Effector CD8-positive, alpha-beta T cell (primary cell): Measurements from ENCODE around the gene NEB.

Source experiments
- DNase-seq: peaks from one replicate; lab custom pipeline; 2025; lab: John Stamatoyannopoulos, UW

NEB gene

DNA sequence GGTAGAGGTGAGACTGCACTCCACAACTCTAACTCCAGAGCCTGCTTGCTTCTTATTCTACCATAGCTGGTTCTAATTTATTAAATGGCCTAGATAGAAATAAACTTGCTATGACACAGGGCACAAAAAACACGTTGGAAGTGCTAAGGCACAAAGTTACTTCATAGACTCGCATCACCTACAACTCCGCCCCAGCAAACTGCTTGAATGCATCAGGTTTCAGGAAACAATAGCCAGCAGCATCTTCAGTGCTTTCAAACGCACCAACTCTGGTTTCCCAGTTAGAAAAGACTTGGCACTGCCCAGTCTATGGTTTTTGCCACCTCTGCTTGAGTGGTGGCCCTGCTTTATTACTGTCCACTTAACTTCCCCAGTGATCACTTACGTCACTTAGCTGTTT lies 182.0 kb downstream of the NEB start:
- no peak for DNase-seq

DNA sequence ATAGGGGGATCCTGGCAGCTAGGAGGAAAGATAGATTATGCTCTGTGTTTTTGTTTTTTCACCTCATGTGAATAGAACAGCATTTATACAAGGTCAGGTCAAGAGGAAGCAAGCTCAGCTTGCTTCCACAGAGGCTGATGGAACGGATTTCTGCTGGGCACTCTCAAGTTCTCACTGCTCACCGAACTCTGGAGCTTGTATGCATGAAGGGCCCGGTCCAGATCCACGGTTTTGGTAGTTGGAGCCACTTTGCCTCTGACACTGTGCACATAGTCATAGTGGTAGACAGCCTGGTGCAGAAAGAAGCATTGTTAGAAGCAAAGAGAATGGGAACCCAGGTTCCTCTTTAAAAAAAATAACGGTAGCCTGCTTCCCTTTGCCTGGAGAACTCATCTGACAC lies 182.7 kb downstream of the NEB start:
- DNase-seq: no peak

DNA sequence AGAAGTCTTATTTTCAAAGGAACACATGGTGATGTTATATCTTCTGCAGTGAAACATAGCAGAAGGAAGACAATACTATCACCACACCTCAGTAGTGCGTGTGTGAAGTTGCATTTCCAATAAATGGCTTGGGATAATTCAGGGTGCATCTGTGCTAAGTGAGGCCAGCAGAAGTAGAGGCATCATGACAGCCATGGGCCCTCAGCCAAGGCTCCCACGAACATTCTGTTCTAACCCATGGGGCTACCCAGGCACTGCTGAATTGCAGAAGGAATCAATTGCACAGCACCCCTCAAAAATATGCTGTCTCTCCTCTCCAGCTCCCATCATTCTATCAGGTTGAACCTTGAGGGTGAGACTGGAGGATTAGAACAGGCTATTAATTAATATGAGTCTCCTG lies 185.1 kb downstream of the NEB start:
- DNase-seq: no peak

DNA sequence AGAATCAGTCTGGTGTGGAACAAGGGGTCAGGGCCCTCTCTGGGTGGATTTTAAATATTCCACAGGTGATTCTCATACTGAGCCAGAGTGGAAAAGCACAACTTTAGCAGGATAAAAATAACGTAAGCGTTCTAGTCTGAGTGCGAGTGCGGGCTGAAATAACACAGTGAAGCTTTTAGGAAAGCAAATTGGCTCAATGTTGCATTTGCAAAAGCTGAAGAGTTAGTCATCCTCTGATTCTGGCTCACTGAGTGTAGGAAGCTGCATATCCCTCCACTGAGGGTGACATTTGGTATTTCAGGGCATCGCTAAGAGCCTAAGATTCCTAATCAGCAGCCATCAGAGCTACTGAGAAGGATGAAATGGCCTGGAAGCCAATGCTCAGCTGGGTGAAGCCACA lies 189.8 kb downstream of the NEB start:
- DNase-seq: no peak

DNA sequence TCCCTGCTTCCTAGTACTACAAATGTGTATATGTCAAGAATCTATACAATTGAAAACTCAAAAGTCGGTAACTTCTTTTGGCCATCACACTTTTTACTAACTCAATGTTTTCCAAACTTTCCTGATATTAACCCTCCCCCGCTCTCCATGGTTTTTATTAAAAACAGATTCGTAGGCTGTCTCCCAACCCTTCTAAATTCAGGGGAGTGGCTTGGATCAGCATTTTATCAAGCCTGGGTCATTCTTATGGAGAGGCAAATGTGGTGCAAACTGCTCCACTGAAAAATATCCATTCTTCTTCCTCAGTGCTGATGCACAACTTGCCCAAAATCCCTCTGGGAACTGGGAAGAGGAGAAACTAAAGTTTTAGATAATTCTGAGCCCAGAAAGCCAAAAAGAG lies 190.4 kb downstream of the NEB start:
- DNase-seq: no peak

DNA sequence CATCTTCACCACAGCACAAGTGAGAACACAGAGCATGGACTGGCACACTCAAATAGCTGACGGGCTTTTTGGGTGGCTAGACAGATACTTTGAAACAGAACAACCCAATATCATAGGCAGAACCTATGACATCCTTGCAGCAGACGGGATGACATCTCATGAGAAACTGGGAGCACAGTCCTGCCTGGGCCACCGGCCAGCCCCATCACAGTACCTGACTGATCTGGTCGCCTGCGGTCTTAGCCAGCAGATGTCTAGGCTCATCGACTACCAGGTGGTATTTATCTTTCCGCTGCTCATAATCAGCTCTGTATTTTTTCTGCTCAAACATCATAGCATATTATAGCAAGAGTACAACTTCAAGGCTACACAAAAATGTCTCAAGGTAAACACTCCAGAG lies 200.3 kb downstream of the NEB start:
- no peak for DNase-seq

DNA sequence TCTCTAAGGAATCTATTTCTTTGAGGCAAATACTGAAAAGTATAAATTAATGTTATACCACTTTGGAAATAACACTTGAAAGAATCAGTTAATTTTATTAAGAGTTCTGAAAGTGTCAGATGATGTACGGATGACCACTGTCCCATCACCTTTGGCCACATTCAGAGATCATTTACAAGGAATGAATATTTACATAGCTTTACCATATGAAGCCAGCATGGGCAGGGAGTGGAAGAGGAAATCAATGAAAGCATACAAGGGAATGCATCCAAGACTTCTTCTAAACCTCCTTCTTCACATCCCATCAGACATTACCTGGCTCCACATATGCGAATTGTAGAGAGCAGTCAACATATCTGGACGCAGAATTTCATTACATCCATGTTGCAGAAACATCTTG lies 201.1 kb downstream of the NEB start:
- no peak for DNase-seq

DNA sequence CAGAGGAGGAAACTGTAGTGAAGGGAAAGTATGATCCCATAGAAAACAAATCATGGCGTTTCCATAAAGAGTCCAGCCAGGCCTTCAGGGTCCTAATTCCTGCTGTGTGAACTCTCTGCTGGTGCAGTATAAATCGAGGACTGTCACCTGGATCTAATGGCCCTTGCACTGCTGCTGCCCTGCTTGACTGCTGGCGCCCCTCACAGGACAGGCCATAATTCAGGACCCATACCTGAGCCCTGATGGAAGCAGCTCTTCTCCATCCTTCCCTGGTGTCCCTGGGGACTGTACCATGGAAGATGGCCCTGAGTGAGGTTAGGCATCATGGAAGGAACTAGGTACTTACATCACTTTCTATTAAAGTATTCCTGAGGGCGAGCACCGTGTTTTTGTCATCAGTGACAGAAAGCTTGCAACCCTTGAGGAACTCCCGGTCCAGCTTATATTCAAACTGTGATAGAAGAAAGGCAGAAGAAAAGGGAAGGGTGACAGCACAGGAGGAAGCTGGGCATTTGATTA lies 207.6 kb downstream of the NEB start:
- DNase-seq: no peak

DNA sequence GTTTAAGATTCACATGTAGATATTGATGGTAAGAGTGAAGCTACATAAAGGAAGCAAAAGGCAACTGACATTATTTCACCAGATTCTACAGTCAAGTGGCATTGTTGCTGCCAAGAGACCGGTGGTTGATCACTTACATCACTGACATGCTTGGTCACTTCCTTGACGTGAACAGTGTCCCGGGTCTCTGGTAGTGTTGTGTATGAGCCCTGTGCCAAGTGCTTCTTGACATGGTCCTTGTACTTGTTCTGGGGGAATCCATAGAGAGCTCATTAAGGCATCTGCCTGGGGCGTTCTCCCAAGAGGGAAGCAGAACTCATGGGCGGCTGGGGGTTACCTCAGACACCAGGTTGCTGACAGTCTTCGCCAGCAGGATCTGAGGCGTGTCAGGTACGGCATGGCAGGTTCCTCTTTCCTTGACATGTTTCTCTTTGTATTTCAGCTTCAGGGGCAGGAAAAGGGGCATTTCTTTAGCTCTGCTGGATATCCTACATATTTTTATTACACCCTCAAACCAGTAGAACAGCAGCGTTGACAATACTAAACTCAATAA lies 208.4 kb downstream of the NEB start:
- DNase-seq: no peak

DNA sequence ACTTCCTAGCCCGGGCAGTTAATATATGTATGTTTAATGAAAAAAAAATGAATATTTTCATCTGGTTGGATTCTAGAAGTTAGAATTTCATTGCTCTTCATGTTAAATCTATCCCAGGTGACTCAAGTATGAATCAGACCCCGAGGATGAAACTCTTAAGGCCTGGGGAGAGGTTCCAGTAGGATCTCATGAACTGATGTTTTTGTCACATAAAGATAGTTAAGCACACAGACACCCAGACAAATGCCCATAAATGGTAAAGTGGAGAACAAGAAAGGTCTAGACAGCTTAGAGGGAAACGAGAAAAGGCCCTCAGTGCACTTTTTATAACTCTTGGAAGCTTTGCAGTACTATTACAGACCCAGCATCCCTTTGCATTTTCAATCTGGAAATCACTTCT lies 210.4 kb downstream of the NEB start:
- no peak for DNase-seq

DNA sequence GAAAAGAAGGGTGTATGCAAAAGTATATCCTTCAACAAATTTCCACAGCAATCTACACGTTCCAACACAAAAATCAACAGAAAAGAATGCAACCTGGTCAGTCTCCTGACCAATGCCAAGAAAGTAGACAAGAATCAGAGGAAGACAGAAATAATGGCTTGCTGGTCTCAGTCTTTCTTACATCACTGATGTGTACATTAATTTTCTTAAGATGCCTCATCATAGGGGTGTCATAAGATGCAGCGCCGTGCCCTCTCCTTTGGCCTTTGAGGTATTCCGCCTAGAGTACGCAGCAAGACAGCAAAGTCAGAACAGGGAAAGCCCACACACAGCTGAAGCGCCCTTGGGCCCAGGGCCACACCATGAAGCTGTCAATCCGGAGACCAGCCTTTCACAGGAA lies 211.7 kb downstream of the NEB start:
- DNase-seq: no peak

DNA sequence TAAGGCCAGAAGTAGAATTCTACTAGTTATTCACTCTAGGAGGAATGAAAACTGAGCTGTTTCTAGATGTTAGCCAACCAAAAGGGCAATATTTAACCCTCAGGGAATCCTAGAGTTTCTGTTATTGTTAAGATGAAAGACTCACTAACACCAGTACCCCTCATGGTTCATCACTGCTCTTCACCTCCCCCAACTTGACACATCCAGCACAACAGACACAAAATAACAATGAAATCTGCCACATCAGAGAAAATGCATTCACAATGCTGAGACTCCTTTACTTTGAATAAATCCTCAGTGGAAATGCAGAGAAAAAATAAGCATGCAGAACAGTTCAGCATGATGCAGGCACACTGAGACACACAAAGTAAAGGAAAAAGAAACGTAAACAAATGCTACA lies 213.3 kb downstream of the NEB start:
- DNase-seq: no peak

DNA sequence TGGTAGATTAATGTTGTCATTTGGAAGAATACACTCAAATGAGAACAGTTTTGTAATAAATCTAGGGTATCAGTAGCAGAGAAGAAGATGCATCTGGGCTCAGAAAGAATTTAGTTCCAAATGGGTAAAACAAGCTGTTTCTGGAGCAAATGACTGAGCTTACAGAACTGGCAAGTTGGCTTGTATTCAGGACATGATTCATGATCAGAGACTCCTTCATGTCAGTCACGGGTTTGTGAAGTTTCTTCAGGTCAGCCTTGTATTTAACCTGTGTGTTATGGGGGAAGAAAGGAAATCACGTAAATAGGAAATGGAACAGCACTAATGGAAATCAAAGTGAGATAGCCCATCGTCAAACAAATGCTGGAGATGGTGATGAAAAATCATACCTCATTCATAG lies 215.5 kb downstream of the NEB start:
- DNase-seq: no peak

DNA sequence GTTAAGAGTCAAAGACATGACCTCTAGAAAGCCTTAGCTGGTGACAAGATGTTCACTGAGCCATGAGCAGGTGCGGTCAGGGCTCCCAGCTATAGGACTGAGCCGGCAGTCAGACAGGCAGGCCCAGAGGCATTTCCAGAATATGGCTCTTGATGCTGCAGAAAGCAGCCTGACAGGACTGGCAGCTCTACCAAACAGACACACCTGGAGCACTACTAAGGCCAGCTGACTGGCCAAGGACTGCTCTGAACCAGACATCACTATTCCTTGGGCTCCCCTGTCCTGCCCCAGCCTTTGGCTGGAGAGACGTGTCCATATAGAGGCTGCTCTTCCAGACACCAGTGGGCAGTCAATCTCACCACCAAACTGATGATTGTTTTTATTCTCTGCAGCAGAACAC lies 225.8 kb downstream of the NEB start:
- no peak for DNase-seq

DNA sequence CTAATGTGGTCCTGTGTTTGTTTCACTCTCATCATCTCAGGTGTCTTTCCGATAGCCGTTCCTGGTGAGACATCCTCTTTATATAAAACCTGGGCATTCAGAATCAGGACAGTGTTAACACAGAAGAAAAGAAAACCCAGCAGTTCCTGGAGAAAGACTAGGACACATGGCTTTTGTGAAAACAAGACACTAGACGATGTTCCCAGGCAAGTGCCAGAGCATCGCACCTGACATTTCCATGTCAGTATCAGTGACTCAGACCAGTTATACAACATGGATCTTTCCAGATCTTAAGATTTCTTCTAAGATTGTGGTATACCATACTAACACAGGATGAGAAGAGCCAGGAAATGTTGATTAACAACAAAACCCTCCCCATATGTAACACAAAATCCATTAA lies 228.1 kb downstream of the NEB start:
- no peak for DNase-seq

DNA sequence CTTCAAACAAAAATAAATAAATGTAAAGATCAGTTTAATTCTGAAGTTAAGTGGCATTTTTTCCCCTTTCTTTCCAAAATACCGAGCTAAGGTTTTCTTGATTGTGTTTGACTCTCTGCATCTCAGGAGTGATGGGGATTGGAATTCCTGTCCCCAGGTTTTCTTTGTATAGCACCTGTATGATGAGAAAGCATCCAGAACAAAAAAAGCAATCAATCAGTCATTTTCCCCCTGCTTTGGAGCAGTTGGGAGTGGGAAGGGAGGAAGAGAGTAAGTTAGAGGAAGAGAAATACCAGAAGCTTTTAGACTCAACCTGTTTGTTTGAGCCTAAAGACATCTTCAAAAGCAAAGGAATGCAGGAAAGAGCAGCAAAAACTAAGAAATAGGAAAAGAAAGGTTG lies 236.1 kb downstream of the NEB start:
- DNase-seq: no peak

DNA sequence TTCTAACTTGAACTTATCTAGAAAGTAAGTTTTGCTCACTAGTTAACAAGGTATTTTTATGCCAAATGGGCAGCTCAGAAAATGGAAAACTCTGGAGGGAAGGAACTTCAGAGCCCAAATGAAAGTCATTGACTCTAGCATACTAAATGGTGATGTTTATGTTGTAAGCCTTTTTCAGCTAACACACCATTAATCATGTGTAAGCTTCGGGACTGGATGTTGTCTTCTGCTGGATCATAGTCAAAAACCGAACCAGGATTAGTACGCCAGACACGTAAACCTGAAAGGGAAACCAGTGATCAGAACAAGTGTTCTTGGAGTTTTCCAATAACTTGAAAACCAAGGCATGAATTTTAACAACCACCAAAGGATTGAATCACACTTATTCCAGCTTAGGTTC lies 242.8 kb downstream of the NEB start:
- DNase-seq: no peak

DNA sequence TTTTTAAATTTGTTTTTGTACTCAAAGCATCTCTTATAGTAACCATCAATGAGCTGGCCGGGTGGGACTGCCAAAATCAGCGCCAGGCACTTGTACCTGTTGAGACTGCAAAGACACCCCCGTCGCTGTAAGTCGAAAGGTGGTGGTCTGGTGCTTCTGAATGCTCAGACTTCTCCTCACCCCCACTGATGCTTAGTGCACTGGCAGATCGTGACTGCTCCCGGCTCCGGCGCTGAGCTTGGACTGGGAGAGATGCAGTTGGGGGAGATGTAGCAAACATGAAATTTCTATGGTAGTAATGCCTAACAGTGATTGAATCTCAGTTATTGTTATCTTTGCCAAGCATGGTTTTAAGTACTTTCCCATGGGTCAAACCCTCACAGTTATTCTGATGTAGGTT lies 244.0 kb downstream of the NEB start:
- no peak for DNase-seq

DNA sequence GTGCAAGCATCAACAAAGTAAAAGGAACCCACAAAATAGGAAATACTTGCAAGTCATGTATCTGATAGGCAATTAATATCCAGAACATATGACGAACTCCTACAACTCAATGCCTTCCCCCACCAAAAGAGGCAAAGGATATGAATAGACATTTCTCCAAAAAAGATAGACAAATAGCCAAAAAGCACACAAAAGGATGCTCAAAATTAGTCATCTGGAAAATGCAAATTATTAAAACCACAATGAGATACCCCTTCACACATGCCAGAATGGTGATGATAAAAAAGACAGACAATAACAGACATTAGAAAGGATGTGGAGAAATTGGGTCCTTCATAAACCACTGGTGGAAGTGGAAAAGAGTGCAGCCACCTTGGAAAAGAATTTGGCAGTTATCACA lies 248.2 kb downstream of the NEB start:
- DNase-seq: no peak

DNA sequence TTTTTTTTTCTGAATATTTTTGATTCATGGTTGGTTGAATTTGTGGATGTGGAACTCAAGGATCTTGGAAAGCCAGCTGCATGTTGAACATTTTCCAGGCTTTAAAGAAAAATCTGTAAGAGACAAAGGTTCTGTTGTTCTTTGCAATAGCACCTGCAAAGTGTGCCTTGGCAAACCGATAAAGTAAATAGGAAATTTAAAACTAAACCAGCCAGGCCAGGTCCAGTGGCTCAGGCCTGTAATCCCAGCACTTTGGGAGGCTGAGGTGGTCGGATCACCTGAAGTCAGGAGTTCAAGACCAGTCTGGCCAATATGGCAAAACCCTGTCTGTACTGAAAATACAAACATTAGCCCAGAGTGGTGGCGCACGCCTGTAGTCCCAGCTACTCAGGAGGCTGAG lies 250.2 kb downstream of the NEB start:
- DNase-seq: no peak

DNA sequence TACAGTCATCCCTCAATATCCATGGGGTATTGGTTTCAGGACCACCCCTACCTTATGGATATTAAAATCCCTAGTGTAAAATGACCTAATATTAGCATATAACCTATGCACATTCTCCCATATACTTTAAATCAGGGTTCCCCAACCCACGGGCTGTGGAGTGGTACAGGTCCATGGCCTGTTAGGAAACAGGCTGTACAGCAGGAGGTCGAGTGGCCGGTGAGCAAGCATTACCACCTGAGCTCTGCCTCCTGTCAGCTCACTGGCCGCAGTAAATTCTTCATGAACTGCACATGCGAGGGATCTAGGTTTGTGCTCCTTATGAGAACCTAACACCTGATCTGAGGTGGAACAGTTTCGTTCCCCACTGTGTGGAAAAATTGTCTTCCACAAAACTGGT lies 250.7 kb downstream of the NEB start:
- no peak for DNase-seq

DNA sequence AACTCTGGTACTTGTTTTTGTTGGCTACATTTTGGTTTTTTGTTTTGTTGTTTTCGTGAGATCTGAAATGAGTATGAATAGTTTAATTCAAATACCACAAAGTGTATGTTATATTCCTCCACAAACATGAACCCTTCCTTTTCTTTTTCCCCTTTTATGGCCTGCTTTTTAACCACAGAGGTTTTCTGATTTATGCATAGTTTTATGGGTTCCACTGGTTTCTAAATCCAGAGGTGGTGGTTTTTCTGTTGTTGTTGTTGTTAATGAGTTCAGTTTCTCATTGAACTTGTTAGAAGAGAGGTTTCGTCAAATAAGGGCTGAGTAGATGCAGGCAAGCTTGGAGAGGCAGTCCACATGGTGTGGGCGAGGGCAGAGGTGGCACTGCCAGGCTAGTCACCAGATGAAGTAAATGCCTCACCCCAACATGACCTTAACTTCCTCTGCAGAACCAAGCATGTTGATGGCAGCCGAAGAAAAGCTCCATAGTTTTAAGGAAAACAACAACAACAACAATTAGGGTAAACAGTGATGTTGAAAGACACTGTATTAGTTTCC lies 252.0 kb downstream of the NEB start:
- no peak for DNase-seq

DNA sequence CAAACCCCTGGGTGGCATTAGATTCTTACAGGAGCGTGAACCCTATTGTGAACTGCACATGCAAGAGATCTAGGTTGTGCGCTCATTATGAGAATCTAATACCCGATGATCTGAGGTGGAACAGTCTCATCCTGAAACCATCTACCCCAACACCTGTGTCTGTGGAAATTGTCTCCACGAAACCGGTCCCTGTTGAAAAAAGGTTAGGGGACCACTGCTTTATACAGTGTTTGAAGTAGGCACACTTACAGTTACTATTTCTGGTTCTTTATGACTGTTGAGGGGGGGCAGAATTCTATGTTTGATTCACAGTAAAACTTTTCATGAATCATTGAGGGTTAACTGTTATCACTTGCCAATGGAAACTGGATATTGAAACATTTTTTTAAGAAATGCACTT lies 252.5 kb downstream of the NEB start:
- DNase-seq: no peak

DNA sequence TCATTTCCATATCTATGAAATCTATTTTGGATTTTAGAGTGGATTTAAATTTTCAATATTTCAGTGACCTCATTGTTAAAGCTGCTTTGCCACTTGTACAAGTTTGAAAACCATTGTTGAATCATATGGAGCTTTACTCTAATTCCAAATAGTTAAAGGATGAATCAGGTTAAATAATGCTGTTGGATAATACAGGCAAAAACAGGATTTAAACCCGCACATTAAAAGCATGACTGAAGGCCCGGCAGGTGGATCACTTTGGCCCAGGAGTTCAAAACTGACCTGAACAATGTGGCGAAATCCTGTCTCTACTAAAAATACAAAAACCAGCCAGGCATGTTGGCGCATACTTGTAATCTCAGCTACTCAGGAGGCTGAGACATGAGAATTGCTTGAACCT lies 256.3 kb downstream of the NEB start:
- no peak for DNase-seq

DNA sequence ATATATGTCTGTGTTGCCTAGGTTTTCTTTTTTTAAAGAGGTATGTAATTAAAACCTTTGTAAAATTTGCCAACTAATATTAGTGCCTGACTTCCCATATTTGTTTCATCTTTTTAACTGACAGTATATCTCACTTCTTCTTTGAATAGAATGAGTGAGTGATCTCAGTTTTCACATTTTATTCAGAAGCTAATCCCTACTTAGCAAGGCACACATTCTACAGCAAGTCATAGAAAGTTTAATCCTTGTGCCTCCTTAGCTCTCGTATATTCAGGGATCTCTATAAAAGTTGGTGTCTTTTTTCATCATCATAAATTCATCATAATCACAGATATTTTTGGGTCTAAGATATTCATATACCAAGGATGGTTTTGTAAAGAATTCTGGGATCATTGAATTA lies 258.0 kb downstream of the NEB start:
- no peak for DNase-seq
